ENCODE measurements around the gene E4F1. TPM values are rescaled to one million over a fixed set of nuclear protein-coding genes. Genes with fewer than 3 reads are reported as not detected.

E4F1 gene
- total and polyA plus RNA-seq, 2 of the 13 experiments (the other 11 are each of a cell fraction or from before 2014, with no cell fraction given), result 13.8 to 19.5 TPM

DNA sequence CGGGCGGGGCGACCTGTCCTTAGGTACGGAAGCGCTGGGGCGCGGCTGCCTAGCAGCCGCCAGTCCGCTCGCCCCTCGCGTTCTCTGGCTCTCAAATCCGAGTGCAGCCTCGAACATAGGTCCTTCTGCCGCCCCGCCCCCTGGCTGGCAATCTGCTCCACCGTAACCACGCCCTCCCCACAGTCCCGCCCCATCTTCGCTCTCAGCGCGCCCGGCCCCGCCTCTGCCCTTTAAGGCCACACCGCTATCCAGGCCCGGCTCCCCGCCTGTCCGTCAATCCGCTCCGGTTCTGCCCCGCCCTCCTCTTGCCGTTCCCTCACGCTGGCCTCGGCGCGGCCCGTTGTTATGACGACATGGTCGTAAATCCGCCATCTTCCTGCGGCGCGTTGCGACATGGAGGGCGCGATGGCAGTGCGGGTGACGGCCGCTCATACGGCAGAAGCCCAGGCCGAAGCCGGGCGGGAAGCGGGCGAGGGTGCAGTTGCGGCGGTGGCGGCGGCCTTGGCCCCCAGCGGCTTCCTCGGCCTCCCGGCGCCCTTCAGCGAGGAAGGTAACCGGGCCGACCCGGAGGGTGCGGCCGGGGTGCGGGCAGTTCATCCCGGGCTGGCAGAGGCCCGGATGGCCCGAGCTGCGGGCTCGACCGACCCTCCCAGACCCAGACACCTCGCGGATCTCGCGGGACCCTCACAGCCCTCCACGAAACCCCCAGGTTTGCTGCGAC is at the start of gene E4F1 (continued):
- TF ChIP-seq, protein P1, sequence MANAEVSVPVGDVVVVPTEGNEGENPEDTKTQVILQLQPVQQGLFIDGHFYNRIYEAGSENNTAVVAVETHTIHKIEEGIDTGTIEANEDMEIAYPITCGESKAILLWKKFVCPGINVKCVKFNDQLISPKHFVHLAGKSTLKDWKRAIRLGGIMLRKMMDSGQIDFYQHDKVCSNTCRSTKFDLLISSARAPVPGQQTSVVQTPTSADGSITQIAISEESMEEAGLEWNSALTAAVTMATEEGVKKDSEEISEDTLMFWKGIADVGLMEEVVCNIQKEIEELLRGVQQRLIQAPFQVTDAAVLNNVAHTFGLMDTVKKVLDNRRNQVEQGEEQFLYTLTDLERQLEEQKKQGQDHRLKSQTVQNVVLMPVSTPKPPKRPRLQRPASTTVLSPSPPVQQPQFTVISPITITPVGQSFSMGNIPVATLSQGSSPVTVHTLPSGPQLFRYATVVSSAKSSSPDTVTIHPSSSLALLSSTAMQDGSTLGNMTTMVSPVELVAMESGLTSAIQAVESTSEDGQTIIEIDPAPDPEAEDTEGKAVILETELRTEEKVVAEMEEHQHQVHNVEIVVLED (CRISPR knock-in tag; IDR thresholded peaks at IDR 0.05; ENCODE audit: borderline replicate concordance), result peak; percentile 95
- TF ChIP-seq ZNF75D (CRISPR knock-in tag; IDR thresholded peaks at IDR 0.05; ENCODE audit: borderline replicate concordance) (no peak), ZBTB8A (CRISPR knock-in tag; IDR thresholded peaks at IDR 0.05; ENCODE audit: borderline replicate concordance, low read depth) (peak; percentile 22; the same call in 1 of the 2 replicates), ZNF251 (CRISPR knock-in tag; IDR thresholded peaks at IDR 0.05) (no peak), NRL (CRISPR knock-in tag; IDR thresholded peaks at IDR 0.05; ENCODE audit: borderline replicate concordance) (peak; percentile 68), KDM3A (CRISPR knock-in tag; IDR thresholded peaks at IDR 0.05; ENCODE audit: low read depth) (peak; percentile 35; the same call in 1 of the 2 replicates), BORCS8-MEF2B (CRISPR knock-in tag; IDR thresholded peaks at IDR 0.05) (peak; percentile 55; the same call in 1 of the 2 replicates), ZKSCAN5 (CRISPR knock-in tag; IDR thresholded peaks at IDR 0.05) (no peak), RFXANK (CRISPR knock-in tag; IDR thresholded peaks at IDR 0.05) (no peak), KDM1A (CRISPR knock-in tag; IDR thresholded peaks at IDR 0.05) (no peak), EHMT2 (IDR thresholded peaks at IDR 0.05; ENCODE audit: borderline replicate concordance, low read depth, low read length) (no peak), ARHGAP35 (CRISPR knock-in tag; IDR thresholded peaks at IDR 0.05; ENCODE audit: borderline replicate concordance) (peak; percentile 41; the same call in 1 of the 2 replicates), MIXL1 (CRISPR knock-in tag; IDR thresholded peaks at IDR 0.05) (peak; percentile 39; the same call in 1 of the 2 replicates), ZNF101 (CRISPR knock-in tag; IDR thresholded peaks at IDR 0.05; ENCODE audit: borderline replicate concordance, low read depth) (no peak), GLI4 (CRISPR knock-in tag; IDR thresholded peaks at IDR 0.05; ENCODE audit: borderline replicate concordance) (peak; percentile 75; the same call in 1 of the 2 replicates), ZBTB7B (CRISPR knock-in tag; IDR thresholded peaks at IDR 0.05) (no peak)
- TF ChIP-seq, protein P2, sequence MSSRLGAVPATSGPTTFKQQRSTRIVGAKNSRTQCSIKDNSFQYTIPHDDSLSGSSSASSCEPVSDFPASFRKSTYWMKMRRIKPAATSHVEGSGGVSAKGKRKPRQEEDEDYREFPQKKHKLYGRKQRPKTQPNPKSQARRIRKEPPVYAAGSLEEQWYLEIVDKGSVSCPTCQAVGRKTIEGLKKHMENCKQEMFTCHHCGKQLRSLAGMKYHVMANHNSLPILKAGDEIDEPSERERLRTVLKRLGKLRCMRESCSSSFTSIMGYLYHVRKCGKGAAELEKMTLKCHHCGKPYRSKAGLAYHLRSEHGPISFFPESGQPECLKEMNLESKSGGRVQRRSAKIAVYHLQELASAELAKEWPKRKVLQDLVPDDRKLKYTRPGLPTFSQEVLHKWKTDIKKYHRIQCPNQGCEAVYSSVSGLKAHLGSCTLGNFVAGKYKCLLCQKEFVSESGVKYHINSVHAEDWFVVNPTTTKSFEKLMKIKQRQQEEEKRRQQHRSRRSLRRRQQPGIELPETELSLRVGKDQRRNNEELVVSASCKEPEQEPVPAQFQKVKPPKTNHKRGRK (CRISPR knock-in tag; IDR thresholded peaks at IDR 0.05), result no peak
- TF ChIP-seq, protein P3, sequence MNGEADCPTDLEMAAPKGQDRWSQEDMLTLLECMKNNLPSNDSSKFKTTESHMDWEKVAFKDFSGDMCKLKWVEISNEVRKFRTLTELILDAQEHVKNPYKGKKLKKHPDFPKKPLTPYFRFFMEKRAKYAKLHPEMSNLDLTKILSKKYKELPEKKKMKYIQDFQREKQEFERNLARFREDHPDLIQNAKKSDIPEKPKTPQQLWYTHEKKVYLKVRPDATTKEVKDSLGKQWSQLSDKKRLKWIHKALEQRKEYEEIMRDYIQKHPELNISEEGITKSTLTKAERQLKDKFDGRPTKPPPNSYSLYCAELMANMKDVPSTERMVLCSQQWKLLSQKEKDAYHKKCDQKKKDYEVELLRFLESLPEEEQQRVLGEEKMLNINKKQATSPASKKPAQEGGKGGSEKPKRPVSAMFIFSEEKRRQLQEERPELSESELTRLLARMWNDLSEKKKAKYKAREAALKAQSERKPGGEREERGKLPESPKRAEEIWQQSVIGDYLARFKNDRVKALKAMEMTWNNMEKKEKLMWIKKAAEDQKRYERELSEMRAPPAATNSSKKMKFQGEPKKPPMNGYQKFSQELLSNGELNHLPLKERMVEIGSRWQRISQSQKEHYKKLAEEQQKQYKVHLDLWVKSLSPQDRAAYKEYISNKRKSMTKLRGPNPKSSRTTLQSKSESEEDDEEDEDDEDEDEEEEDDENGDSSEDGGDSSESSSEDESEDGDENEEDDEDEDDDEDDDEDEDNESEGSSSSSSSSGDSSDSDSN (CRISPR knock-in tag; IDR thresholded peaks at IDR 0.05), result peak; percentile 86
- TF ChIP-seq, protein P4, sequence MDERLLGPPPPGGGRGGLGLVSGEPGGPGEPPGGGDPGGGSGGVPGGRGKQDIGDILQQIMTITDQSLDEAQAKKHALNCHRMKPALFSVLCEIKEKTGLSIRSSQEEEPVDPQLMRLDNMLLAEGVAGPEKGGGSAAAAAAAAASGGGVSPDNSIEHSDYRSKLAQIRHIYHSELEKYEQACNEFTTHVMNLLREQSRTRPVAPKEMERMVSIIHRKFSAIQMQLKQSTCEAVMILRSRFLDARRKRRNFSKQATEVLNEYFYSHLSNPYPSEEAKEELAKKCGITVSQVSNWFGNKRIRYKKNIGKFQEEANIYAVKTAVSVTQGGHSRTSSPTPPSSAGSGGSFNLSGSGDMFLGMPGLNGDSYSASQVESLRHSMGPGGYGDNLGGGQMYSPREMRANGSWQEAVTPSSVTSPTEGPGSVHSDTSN (CRISPR knock-in tag; IDR thresholded peaks at IDR 0.05), result peak; percentile 91
- TF ChIP-seq, protein P5, sequence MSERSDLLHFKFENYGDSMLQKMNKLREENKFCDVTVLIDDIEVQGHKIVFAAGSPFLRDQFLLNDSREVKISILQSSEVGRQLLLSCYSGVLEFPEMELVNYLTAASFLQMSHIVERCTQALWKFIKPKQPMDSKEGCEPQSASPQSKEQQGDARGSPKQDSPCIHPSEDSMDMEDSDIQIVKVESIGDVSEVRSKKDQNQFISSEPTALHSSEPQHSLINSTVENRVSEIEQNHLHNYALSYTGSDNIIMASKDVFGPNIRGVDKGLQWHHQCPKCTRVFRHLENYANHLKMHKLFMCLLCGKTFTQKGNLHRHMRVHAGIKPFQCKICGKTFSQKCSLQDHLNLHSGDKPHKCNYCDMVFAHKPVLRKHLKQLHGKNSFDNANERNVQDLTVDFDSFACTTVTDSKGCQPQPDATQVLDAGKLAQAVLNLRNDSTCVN (CRISPR knock-in tag; IDR thresholded peaks at IDR 0.05; ENCODE audit: borderline replicate concordance), result no peak
